Smooth muscle cell of the brain vasculature (primary cell): ENCODE results near the gene PMEPA1.

ENCODE experiments used
- DNase-seq: peaks from one replicate; pipeline ENCODE4 v3.0.0-alpha.2; 2012; ENCODE audit warnings: low read depth, low spot score

PMEPA1 gene

DNA sequence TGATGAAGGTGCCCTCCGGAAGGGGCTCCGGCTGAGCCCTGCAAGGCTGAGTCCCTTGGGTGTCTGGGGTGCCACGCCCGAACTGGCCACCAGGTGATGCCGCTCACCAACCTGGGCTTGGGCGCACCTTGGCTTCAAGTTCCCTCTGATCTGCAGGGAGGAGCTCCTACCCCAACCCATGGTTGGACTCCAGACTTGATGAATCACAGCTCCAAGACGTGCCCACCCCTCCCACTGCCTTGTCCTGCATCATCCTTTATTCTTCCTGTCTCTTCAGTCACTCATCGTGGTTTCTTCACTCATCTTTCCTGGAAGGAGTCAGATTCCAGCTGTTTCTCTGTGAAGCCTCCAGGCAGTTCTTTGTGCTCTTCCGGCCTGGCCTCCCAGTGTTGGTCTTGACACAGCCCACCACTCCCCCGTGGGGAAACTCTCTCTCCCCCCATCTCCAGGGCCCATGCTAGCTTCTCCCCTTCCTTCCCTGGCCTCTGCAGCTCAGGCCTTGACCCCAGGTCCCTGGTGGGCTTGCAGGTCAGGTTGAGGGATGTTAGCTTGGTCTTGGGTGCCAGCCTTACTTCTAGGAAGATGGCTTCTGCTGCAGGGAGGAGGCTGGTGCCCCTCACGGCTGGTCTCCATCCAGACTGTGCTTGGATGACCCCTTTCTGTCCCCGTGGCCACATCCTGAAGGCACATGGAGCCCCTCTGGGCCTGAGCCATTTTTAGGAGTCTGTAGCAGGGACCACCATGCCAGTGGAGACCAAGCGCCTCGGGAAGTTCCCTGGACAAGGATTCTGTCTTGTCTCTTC lies 87.0 kb downstream of the PMEPA1 start:
- DNase-seq: no peak

GRCh38 chr20:57622201-57622570 lies 87.6 kb downstream of the PMEPA1 start:
- DNase-seq: no peak

- DNase-seq: no peak
Measured at GRCh38 chr20:57621421-57622200, 88.2 kb downstream of the PMEPA1 start.

DNA sequence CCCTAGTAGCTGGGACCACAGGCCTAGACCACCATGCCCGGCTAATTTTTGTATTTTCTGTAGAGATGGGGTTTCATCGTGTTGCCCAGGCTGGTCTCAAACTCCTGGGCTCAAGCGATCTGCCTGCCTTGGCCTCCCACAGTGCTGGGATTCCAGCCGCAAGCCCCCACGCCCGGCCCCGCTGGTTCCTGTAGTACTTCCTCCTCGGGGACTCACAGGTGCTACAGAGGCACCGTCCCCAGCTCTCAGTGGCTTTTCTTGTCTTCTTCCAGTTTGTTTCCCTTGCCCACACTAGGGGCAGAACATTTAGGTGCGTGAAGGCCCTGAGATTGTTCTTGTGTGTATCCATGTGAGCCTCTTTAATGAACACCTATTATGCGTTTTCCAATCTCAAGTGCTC lies 88.8 kb downstream of the PMEPA1 start:
- no peak for DNase-seq

DNA sequence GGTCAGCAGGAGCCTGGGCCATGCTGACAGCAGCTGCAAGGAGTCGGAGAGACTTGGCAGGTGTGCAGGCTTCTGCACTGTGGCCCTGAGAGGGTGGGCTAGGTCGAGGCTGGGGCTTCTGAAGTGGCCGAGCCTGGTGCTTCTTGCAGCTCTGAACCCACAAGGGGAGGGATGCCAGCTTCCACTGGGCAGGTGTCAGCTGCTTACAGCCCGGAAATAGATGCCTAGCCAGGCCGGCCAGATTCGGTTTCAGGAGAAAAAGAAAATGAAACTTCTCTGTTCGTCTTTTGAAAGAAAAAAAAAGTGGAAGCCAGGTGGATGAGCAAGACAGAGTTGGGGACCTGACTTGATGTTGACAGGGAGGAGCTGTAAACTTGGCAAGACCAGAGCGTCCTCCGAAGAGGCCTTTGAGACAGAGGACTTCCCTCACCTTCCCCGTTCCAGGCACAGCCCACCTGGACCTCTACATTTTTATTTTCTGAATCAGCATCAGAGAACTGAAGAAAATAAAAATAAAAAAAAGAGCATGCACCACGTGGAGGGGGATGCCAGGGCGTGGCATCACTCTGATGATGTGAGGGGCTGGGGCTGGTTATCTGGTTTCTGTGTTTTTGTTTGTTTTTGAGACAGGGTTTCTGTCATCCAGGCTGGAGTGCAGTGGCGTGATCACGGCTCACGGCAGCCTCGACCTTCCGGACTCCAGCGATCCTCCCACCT lies 89.4 kb downstream of the PMEPA1 start, which contains the start of gene ZBP1:
Gene ZBP1, minus strand, starts transcription at position 153 of the 717 bp plus-strand sequence. Its CDS starts 131 bp downstream, at position 22.
- no peak for DNase-seq

DNA sequence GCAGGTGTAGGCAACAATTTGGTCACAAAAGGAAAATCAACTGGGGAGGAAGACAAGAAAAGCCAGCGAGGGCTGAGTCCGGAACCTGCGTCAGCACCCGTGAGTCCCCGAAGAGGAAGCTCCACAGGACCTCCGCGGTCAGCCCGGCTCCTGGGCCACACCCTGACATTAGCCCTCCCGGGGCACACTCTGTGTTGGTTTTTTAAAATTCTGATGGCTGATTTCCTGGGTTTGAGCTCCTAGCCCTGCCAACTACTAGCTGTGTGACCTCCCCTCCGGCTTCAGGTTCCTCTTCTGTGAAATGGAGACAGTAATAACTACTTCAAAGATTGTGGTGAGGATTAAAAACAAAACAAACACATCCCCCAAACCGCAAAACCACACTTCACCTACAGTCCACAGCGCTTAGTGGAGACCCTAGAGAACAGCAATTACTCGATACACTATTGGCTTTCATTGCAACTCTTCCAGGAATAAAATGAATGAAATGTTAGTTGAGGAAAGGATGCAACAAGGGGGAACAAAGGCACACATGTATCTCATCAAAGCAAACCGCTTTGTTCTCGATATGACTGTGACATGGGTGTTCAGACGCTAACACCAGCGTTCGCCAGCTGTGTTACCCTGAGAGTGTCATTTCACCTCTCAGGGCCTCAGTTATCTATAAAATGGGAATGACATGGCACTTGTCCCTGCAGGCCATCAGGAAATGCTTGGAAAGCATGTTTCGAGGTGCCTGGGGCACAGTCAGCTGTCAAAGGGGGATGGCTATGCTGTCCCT lies 90.6 kb downstream of the PMEPA1 start:
- DNase-seq: no peak

DNA sequence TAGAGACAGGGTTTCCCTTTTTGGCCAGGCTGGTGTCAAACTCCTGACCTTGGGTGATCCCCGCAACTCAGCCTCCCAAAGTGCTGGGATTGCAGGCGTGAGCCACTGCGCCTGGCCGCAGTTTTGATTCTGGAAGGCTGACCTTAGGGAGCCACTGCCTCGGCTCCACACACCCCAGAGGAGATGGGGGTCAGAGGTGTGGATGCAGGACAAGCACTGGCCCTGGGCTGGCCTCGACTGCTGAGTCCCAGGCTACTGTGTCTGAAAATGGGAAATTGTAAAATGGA lies 91.1 kb downstream of the PMEPA1 start:
- no peak for DNase-seq

DNA sequence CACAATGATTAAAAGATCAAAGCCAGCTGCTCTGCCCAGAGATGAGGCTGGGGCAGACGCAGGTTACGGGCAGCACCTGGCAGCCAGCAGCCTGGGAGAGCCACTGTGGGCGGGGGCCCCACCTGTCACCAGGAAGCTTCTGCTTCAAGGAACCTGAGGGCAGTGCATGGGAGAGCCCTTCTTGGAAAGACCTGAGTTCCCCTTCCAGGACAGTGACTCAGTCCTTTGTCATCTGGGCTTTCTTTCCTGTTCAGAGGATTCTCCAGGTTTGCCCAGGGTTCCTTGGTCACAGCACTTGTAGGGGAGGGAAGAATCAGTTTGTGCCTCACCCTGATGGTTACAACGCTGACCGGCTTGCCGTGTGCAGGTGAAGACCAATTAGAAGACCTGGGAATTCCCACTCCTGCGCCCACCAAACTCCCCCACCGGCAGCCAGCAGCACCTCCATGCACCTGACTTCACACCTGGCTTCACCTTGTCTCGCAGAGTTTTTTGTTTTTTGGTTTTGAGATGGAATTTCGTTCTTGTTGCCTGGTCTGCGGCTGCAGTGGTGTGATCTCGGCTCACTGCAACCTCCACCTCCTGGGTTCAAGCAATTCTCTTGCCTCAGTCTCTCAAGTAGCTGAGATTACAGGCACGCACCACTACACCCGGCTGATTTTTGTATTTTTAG lies 91.6 kb downstream of the PMEPA1 start:
- no peak for DNase-seq

GRCh38 chr20:57617079-57617795 lies 92.6 kb downstream of the PMEPA1 start:
- no peak for DNase-seq

DNA sequence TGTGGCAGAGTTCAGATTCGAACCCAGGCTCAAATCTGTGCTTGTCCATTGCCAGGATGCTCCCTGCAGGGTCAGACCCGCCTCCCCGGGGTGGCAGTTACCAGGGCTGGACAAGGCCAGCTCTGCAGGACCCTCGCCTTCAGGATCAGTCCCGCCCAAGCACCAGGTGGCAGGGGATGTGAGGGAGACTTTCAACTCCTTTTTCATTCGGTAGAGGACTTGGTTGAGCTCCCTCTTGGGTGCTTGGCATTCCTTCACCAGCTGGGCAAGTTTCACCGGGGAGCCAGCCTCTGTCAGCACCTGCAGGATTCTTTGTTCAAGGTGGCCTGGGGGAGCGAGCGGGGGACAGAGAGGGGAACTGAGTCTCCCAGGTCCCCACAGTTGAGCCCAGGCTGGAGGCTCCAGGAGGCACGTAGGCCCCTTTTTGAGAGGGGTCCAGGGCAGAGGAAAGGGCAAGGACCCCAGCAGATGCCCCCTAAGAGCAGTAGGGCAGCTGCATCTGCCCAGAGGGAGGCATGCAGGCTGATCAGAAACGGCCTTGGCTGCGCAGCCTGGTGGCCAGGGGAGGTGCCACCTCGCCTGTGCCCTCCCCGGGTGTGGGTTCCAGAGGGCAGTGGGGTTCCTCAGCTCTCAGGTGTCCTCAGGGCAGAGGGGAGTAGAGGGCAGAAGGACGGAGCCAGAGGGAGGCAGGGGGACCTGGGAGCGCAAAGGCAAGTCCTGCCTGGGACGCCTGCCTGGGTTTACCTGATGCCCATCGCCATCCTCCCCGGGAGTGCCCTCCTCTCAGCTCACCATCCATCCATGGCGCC lies 93.5 kb downstream of the PMEPA1 start:
- no peak for DNase-seq

- no peak for DNase-seq
Measured at GRCh38 chr20:57615445-57615811, 94.4 kb downstream of the PMEPA1 start.

DNA sequence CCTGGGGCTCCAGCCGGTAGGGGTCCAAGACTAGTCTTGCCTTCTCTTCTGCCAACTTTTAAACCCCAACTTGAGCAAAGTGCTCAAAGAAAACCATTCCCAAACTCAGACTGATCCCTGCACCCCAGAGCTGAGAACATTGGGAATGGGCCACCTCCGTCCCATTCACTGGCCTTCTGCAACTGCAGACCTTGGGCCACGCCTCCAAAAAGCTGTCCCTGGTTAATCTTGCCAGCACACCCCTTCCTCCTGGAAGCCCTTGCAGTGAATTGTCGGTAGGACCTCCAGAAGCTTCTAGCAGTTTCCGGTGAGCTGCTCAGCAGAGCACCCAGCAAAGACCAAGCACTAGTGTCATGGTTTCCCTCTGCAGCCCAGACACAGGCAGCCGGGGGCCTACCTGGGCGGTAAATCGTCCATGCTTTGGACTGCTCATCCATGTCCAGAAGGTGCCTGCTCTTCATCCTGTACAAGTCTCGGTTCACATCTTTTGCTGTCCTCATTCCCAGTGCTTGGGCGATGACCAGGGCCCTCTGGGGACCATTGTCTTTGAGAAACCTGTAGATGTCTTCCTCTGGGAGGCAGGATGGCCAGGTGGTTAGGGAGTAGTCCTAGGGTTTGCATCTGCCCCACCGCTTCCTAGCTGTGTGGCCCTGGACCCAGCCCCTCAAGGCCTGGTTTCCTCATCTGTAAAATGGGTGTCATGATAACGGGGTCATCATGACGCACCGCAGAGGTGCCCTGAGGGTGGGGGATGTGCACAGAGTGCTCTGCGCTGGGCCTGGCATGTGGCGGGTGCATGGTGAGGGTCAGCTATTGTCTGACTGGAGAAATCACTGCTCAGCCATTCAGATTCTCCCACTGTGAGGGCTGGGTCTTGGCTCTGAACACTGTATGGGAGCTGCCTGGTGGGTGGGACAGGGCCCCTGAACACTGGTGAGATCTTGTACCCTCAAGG lies 95.0 kb downstream of the PMEPA1 start:
- no peak for DNase-seq

DNA sequence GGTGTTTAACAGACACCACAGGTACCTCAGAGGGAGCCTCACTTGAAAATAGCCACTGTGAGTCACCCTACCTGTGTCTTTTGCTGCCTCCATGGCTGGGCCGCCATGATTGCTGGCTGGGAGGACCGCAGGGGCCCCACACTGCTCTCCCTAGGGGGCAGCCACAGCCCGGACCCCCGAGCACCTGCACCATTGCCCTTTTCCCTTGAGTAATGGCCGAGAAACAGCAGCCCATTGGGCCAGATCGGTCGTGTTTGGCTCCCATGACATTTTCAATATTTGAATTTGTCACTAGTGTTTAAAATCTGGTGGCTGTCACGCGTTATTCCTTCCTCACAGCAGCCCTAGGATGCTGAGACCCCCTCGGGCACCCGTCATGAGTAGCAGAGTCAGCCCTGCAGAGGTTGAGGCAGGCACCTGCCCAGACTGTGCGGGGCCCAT lies 96.3 kb downstream of the PMEPA1 start:
- no peak for DNase-seq

- no peak for DNase-seq
Measured at GRCh38 chr20:57612916-57613315, 96.9 kb downstream of the PMEPA1 start.

DNA sequence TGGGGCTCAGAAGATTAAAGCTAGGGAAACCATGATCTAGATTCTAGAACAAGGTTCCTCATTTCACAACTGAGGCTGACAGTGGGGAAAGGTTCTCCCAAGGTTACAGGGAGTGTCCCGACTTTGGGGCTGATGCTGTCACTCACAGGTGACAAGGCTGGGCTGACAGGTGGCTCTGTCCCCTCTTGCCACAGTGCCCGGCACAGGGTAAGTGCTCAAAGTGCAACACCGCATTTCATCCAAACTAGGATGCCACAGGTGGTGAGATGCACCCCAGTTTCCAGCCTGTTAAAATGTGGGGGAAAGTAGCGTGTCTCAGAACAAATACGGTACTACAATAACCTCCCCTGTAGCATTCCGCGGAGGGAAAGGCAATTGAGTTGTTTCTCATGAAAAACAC lies 97.4 kb downstream of the PMEPA1 start:
- DNase-seq: no peak

DNA sequence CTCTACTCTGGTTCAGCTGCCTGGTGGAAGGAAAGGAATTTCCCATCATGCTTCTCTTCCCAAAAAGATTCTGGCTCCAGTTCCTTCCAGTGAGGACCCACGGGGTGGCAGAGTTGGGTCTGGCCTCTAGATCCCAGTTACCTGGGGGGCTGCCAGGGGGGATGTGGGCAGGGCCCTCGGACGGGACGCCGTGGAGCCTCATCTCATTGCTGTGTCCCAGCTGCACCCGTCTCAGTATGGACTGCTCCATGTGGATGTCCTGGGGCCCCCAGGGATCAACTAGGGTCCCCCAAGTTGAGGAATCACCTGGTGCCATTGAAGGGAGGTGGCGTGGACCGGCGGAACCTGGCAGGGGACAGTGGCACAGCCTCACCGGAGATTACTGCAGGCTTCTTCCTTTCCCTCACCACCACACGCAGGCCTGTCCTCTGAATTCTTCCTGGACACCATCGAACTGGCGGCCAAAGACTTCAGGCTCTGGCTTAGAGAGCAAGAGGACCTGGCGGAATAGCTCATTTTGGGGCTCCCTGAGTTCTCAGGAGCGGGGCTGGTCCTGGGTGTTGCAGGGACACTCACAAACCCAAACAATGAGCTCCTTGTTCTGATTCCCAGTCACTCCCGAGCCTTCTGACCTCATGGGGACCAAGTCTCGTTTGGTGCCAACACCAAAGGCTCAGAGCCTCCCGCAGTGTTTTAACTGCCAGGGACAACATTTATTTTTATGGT lies 98.1 kb downstream of the PMEPA1 start:
- DNase-seq: no peak

- DNase-seq: no peak
Measured at GRCh38 chr20:57610261-57610952, 99.4 kb downstream of the PMEPA1 start.
